Measurements from ENCODE around the gene LRRN2. TPM values are rescaled to one million over a fixed set of nuclear protein-coding genes. Genes with fewer than 3 reads are reported as not detected.

The LRRN2 gene
- total and polyA plus RNA-seq, 2 of the 8 experiments (the other 6 are each of a cell fraction or from before 2014, with no cell fraction given): 1.8 to 2.3 TPM

GRCh38 chr1:204660509-204660908, 25.0 kb downstream of the LRRN2 start:
- TF ChIP-seq CBX8 (IDR thresholded peaks at IDR 0.05; ENCODE audit: borderline replicate concordance, low read depth, low read length) (no peak), MAFK (IDR thresholded peaks at IDR 0.05; ENCODE audit: low read depth, low read length) (no peak), JUN (IDR thresholded peaks at IDR 0.05; ENCODE audit: low read depth, low read length) (no peak), KDM4A (IDR thresholded peaks at IDR 0.05; ENCODE audit: low read depth, low read length, severe bottlenecking) (no peak), RNF2 (IDR thresholded peaks at IDR 0.05; ENCODE audit: borderline replicate concordance, low read depth, low read length, missing control alignments, poor library complexity, severe bottlenecking) (no peak), TAF1 (IDR thresholded peaks at IDR 0.05; ENCODE audit: low read depth, low read length) (no peak), RFX5 (IDR thresholded peaks at IDR 0.05; ENCODE audit: borderline replicate concordance, low read depth, low read length) (no peak), ATF2 (IDR thresholded peaks at IDR 0.05; ENCODE audit: low read length) (no peak), KDM5A (IDR thresholded peaks at IDR 0.05; ENCODE audit: low read length) (no peak)
- no peaks in the 10 kb centered on the region for H3K9me3 ChIP-seq (ENCODE audit: insufficient read depth in 2 of 2, low read depth in 1 of 2, low read length in 1 of 2)
- no peak overlapping the region for H4K91ac ChIP-seq (replicated peaks; ENCODE audit: insufficient read length, low read length)
- H3K4me2 ChIP-seq (ENCODE audit: insufficient read depth in 1 of 2, low read depth in 2 of 2, low read length in 2 of 2): no peak overlapping the region
- no peak overlapping the region for H2BK20ac ChIP-seq (ENCODE audit: low read length)
- no peak overlapping the region for H4K5ac ChIP-seq (ENCODE audit: insufficient read length, low read depth, low read length)
- no peak overlapping the region for H3K27ac ChIP-seq (ENCODE audit: low read depth, low read length)
- DNase-seq (ENCODE audit: low read depth in 1 of 2, low spot score in 2 of 2): no peak
- no peak overlapping the region for H2BK15ac ChIP-seq (ENCODE audit: low read length)
- H3K9ac ChIP-seq (replicated peaks in 1 of 4; ENCODE audit: extremely low read depth in 1 of 4, low read depth in 3 of 4, low read length in 3 of 4): no peak overlapping the region
- no peak for FAIRE-seq
- ChIA-PET POLR2A (ENCODE audit: partially characterized antibody) (interaction anchor here (0.8 kb wide), 1 partner anchor 9 kb away, joined by 3 read pairs; no protein-coding TSS in a partner anchor), CTCF (ENCODE audit: partially characterized antibody) (interaction anchor here (1.2 to 1.7 kb wide), 3 partner anchors 28 to 147 kb away, joined by 3 to 8 read pairs (median 3); no protein-coding TSS in a partner anchor)
- no peak overlapping the region for H2BK120ac ChIP-seq (replicated peaks; ENCODE audit: low read depth, low read length)
- no peak overlapping the region for H3K56ac ChIP-seq (replicated peaks; ENCODE audit: insufficient read length, low read depth, low read length)
- H3K23me2 ChIP-seq (ENCODE audit: low read depth, low read length): no peaks in the 10 kb centered on the region
- H3K36me3 ChIP-seq (ENCODE audit: control insufficient read depth in 2 of 4, insufficient read depth in 4 of 4, low read length in 3 of 4): no peaks in the 10 kb centered on the region
- no peaks in the 10 kb centered on the region for H3K79me2 ChIP-seq (ENCODE audit: control insufficient read depth in 1 of 2, insufficient read depth in 2 of 2, low read length in 2 of 2)
- H3K4me3 ChIP-seq (ENCODE audit: extremely low read depth in 1 of 4, insufficient read depth in 2 of 4, low read depth in 3 of 4, low read length in 4 of 4): no peak overlapping the region
- no peaks in the 10 kb centered on the region for H3K79me1 ChIP-seq (ENCODE audit: low read depth, low read length)
- H2BK5ac ChIP-seq (ENCODE audit: low read depth, low read length): no peak overlapping the region
- H3K4ac ChIP-seq (replicated peaks; ENCODE audit: insufficient read length, low read depth, low read length): no peak overlapping the region
- H3K23ac ChIP-seq (ENCODE audit: insufficient read length): no peak overlapping the region
- H2BK12ac ChIP-seq (ENCODE audit: low read depth, low read length): no peak overlapping the region
- 78% methylated on average over 3 of the region's 3 CpGs; no CpG with 5 or more reads in 1 of the 2 experiments for WGBS, 2 experiments (ENCODE audit: extremely low coverage in 1 of 2, insufficient coverage in 1 of 2, insufficient read length in 1 of 2, insufficient replicate concordance in 2 of 2, low coverage in 1 of 2, low lambda C conversion rate in 2 of 2, missing lambda C conversion rate in 1 of 2)
- H2AFZ ChIP-seq (ENCODE audit: low read length): no peak overlapping the region
- peaks cover 0 to 1% of the 10 kb centered on the region in 2 experiments for H4K20me1 ChIP-seq (replicated peaks in 1 of 2; ENCODE audit: control insufficient read depth in 1 of 2, insufficient read depth in 2 of 2, low read length in 2 of 2)
- no peak overlapping the region for H3K18ac ChIP-seq (ENCODE audit: extremely low read depth, low read length)
- no peaks in the 10 kb centered on the region; a peak in 1 of 7 replicates for H3K27me3 ChIP-seq (replicated peaks in 1 of 4; ENCODE audit: control insufficient read depth in 3 of 4, extremely low read depth in 1 of 4, insufficient read depth in 3 of 4, low read length in 3 of 4)
- no peak overlapping the region for H3K14ac ChIP-seq (ENCODE audit: insufficient read length)
- no peak overlapping the region for H4K8ac ChIP-seq (ENCODE audit: extremely low read depth, insufficient read depth, low read length)
- H2AK5ac ChIP-seq (ENCODE audit: low read depth, low read length): no peak overlapping the region
- peaks cover 0 to 2% (median 0%) of the 10 kb centered on the region in 4 experiments; a peak in 2 of 7 replicates for H3K4me1 ChIP-seq (replicated peaks in 1 of 4; ENCODE audit: control insufficient read depth in 3 of 4, insufficient read depth in 4 of 4, low read length in 3 of 4)
